Measurements from ENCODE around the gene CCNL2.

DNA sequence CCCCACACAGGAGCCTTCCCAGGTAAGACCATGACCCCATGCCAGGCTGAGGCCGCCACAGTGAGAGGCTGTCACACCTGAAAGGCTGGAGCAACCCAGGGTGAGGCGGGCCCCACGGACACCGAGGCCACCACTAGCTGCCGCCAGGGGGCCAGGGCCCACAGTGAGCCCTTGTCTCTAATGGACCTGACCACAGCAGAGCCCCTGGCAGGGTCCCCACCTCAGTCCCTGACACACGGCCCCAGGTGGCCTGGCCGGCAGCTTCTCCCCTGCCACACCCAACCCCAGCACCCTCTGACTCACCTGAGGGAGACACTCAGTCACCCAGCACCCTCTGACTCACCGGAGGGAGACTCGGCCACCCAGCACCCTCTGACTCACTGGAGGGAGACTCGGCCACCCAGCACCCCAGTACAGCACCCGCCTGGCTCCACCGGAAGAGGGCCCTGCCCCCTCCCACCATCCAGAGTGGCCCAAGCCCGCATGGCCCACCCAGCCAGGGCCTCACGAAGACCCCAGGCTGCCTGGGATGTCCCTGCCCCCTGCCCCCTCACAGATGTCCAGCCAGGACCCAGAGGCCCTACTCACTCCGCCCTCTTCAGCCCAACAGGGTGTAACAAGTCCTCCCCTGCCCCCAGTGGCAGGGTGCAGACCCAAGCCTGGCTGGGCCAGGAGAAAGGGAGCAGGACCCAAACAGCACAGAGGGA is 54.3 kb downstream of the CCNL2 start:
- TF ChIP-seq, protein P1, sequence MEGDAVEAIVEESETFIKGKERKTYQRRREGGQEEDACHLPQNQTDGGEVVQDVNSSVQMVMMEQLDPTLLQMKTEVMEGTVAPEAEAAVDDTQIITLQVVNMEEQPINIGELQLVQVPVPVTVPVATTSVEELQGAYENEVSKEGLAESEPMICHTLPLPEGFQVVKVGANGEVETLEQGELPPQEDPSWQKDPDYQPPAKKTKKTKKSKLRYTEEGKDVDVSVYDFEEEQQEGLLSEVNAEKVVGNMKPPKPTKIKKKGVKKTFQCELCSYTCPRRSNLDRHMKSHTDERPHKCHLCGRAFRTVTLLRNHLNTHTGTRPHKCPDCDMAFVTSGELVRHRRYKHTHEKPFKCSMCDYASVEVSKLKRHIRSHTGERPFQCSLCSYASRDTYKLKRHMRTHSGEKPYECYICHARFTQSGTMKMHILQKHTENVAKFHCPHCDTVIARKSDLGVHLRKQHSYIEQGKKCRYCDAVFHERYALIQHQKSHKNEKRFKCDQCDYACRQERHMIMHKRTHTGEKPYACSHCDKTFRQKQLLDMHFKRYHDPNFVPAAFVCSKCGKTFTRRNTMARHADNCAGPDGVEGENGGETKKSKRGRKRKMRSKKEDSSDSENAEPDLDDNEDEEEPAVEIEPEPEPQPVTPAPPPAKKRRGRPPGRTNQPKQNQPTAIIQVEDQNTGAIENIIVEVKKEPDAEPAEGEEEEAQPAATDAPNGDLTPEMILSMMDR (IDR thresholded peaks at IDR 0.05; ENCODE audit: borderline replicate concordance, extremely low read depth, low read length, poor library complexity, severe bottlenecking): no peak
- TF ChIP-seq EZH2 (IDR thresholded peaks at IDR 0.05; ENCODE audit: borderline replicate concordance, low read depth, low read length, severe bottlenecking): no peak

Measured in DND-41 (cell line).